ENCODE measurements around the gene ZNF398. TPM values are rescaled to one million over a fixed set of nuclear protein-coding genes. Genes with fewer than 3 reads are reported as not detected.

ZNF398 gene
- total and polyA plus RNA-seq, 2 of the 13 experiments (the other 11 are each of a cell fraction or from before 2014, with no cell fraction given) = 3.0 to 8.9 TPM

GRCh38 chr7:149195180-149196150 is 48.2 kb downstream of the ZNF398 start, which contains the start of gene ZNF282 (continued):
- TF ChIP-seq ZNF407 (CRISPR knock-in tag; IDR thresholded peaks at IDR 0.05; ENCODE audit: not compliant biosample characterization) (no peak), ISL2 (CRISPR knock-in tag; IDR thresholded peaks at IDR 0.05) (peak; percentile 75), CENPT (CRISPR knock-in tag; IDR thresholded peaks at IDR 0.05; ENCODE audit: low read depth) (no peak), ZBTB49 (CRISPR knock-in tag; IDR thresholded peaks at IDR 0.05; ENCODE audit: borderline replicate concordance) (0 out of 2 replicates have a peak, but pooled peaks have one; percentile 23), ZNF20 (CRISPR knock-in tag; IDR thresholded peaks at IDR 0.05) (peak; percentile 45; the same call in 1 of the 2 replicates), PTBP1 (IDR thresholded peaks at IDR 0.05; ENCODE audit: low read depth, low read length, poor library complexity, severe bottlenecking) (peak; percentile 55), NCOR1 (IDR thresholded peaks at IDR 0.05; ENCODE audit: borderline replicate concordance, low read length) (no peak), NFATC3 (CRISPR knock-in tag; IDR thresholded peaks at IDR 0.05) (no peak), NR1H2 (CRISPR knock-in tag; IDR thresholded peaks at IDR 0.05; ENCODE audit: borderline replicate concordance, low read depth) (peak; percentile 74; the same call in 1 of the 2 replicates), GLI4 (CRISPR knock-in tag; IDR thresholded peaks at IDR 0.05; ENCODE audit: borderline replicate concordance) (no peak), ZNF546 (CRISPR knock-in tag; conservative IDR thresholded peaks at IDR 0.05) (no peak), MIXL1 (CRISPR knock-in tag; IDR thresholded peaks at IDR 0.05) (no peak), ZBTB7A (CRISPR knock-in tag; IDR thresholded peaks at IDR 0.05) (no peak), ZNF784 (CRISPR knock-in tag; IDR thresholded peaks at IDR 0.05; ENCODE audit: borderline replicate concordance) (peak; percentile 70; the same call in 1 of the 2 replicates), ZNF30 (CRISPR knock-in tag; IDR thresholded peaks at IDR 0.05) (no peak)
